Neural cell (in vitro differentiated cells): ENCODE data around the gene MXI1. TPM values are rescaled to one million over a fixed set of nuclear protein-coding genes. Genes with fewer than 3 reads are reported as not detected.
"Not testable (repeated sequence)": the region's sequence is repeated elsewhere in the genome, so short reads cannot be mapped to it uniquely, and the experiment has no call there.

ENCODE experiments used
- H2AFZ ChIP-seq: fragments of 200-600, 300-800 bp; sonication (generic), shearing (Covaris generic); 2 replicates; pipeline ENCODE4 v1.6.0; 2014; ENCODE audit warnings: low read depth, mild to moderate bottlenecking, antibody characterized with exemption, low read length, moderate library complexity
- H3F3A ChIP-seq: fragments of 200-600 bp; shearing (Covaris generic); 2 replicates; pipeline ENCODE4 v1.6.1; 2016; ENCODE audit warnings: mild to moderate bottlenecking, moderate library complexity, mixed read lengths, antibody characterized with exemption, low read length; ENCODE audit not compliant: insufficient read depth, poor library complexity, severe bottlenecking
- H3K27ac ChIP-seq: fragments of 200-600, 300-800 bp; sonication (generic), shearing (Covaris generic); 2 replicates; pipeline ENCODE4 v1.5.1; 2014; ENCODE audit warnings: mild to moderate bottlenecking, low read length, moderate library complexity
- H3K27me3 ChIP-seq: fragments of 300-800, 200-600 bp; sonication (generic), shearing (Covaris generic); 2 replicates; pipeline ENCODE4 v1.6.0; 2014; ENCODE audit warnings: mild to moderate bottlenecking, low read depth, low read length, moderate library complexity; ENCODE audit not compliant: insufficient read depth
- H3K36me3 ChIP-seq: fragments of 300-800, 200-600 bp; sonication (generic), shearing (Covaris generic); 2 replicates; pipeline ENCODE4 v1.5.1; 2014; ENCODE audit warnings: mild to moderate bottlenecking, antibody characterized with exemption, low read length, moderate library complexity; ENCODE audit not compliant: insufficient read depth
- H3K4me2 ChIP-seq: fragments of 300-800, 200-600 bp; sonication (generic), shearing (Covaris generic); 2 replicates; pipeline ENCODE4 v1.6.0; 2014; ENCODE audit warnings: mild to moderate bottlenecking, low read length
- H3K4me3 ChIP-seq: fragments of 300-800, 200-600 bp; sonication (generic), shearing (Covaris generic); 2 replicates; pipeline ENCODE4 v1.5.1; 2014; ENCODE audit warnings: mild to moderate bottlenecking, low read length, moderate library complexity
- H3K79me2 ChIP-seq: fragments of 200-600 bp; shearing (Covaris generic); replicated peaks from 2 replicates; pipeline ENCODE4 v1.6.0; 2014; ENCODE audit warnings: mild to moderate bottlenecking, low read length, moderate library complexity; ENCODE audit not compliant: insufficient read depth
- H3K9ac ChIP-seq: fragments of 300-800, 200-600 bp; sonication (generic), shearing (Covaris generic); 2 replicates; pipeline ENCODE4 v1.6.1; 2016; ENCODE audit warnings: mild to moderate bottlenecking, low read length, mixed read lengths
- H3K9me2 ChIP-seq: fragments of 200-600 bp; shearing (Covaris generic); 2 replicates; pipeline ENCODE4 v1.6.1; 2016; ENCODE audit warnings: mild to moderate bottlenecking, low read length, mixed read lengths; ENCODE audit not compliant: insufficient read depth
- H3K9me3 ChIP-seq: fragments of 200-600, 300-800 bp; sonication (generic), shearing (Covaris generic); 2 replicates; pipeline ENCODE4 v1.6.1; 2016; ENCODE audit warnings: mild to moderate bottlenecking, mixed run types, low read length, moderate library complexity, mixed read lengths
- H4K20me1 ChIP-seq: fragments of 200-600 bp; shearing (Covaris generic); 2 replicates; pipeline ENCODE4 v1.6.1; 2016; ENCODE audit warnings: mild to moderate bottlenecking, mixed run types; ENCODE audit not compliant: insufficient read depth
- EZH2 ChIP-seq: fragments of 200-600, 300-800 bp; shearing (Covaris generic), sonication (generic); IDR thresholded peaks from 2 replicates; pipeline ENCODE4 v1.6.1; 2014; ENCODE audit warnings: antibody characterized with exemption, low read length, borderline replicate concordance, mild to moderate bottlenecking; ENCODE audit not compliant: insufficient read depth, poor library complexity, severe bottlenecking
- MXI1 ChIP-seq: fragments of 450-650 bp; conservative IDR thresholded peaks from 2 replicates; pipeline ENCODE4 v1.6.1; 2014; ENCODE audit warnings: antibody characterized with exemption, mild to moderate bottlenecking; ENCODE audit not compliant: poor library complexity, severe bottlenecking
- POLR2AphosphoS5 ChIP-seq: IDR thresholded peaks from 2 replicates; pipeline ENCODE4 v1.6.1; 2012
- RAD21 ChIP-seq: fragments of 450-650 bp; conservative IDR thresholded peaks from 2 replicates; pipeline ENCODE4 v1.6.1; 2014; ENCODE audit warnings: antibody characterized with exemption, mild to moderate bottlenecking, moderate library complexity
- REST ChIP-seq: IDR thresholded peaks from 2 replicates; pipeline ENCODE4 v1.6.1; 2012; ENCODE audit warnings: borderline replicate concordance
- SMC3 ChIP-seq: fragments of 450-650 bp; conservative IDR thresholded peaks from 2 replicates; pipeline ENCODE4 v1.6.1; 2014; ENCODE audit warnings: antibody characterized with exemption, mild to moderate bottlenecking, moderate library complexity; ENCODE audit not compliant: poor library complexity
- TAF1 ChIP-seq: IDR thresholded peaks from 2 replicates; pipeline ENCODE4 v1.6.1; 2012; ENCODE audit warnings: low read depth
- polyA plus RNA-seq: library from polyadenylated mRNA; depleted of rRNA; stranded (reverse); fragments of >200 nt; gene quantifications from 2 replicates; pipeline ENCODE4 v1.2.3, GENCODE V29; 2014
- TF ChIP-seq, protein P1 (sequence below): fragments of 450-650 bp; IDR thresholded peaks from 2 replicates; pipeline ENCODE4 v1.5.1; 2014; ENCODE audit warnings: antibody characterized with exemption, mild to moderate bottlenecking, moderate library complexity; ENCODE audit not compliant: poor library complexity, severe bottlenecking

The MXI1 gene
- polyA plus RNA-seq, 1 donor from 2014 or later: 69.5 TPM

DNA sequence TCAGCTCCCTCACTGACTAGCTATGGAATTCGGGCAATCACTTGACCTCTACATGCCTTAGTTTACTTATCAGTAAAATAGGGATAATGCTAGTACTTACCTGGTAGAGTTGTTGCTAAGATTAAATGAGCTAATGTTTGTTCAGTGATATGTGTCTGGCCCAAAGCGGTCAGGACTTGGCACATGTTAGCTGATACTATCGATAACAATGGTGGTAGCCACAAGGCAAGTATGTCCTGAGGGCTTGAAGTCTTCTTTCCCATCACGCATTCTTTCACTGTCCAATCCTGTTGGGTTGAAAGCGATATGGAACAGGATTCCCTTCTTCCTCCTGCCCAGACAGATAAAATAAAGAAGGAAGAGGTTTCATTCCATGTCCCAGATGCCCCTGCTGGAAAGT, 25.5 kb upstream of the MXI1 start:
- Histone ChIP-seq H3K9ac (no peak overlapping the region), H3F3A (no peaks in the 10 kb centered on the region), H2AFZ (no peak overlapping the region), H3K4me3 (no peak overlapping the region), H4K20me1 (no peaks in the 10 kb centered on the region), H3K27ac (no peak overlapping the region), H3K27me3 (no peaks in the 10 kb centered on the region), H3K4me2 (no peak overlapping the region), H3K9me3 (no peaks in the 10 kb centered on the region), H3K9me2 (no peaks in the 10 kb centered on the region), H3K79me2 (no peaks in the 10 kb centered on the region), H3K36me3 (no peaks in the 10 kb centered on the region)
- TF ChIP-seq POLR2AphosphoS5 (no peak), RAD21 (no peak), TAF1 (no peak)
- TF ChIP-seq, protein P1, sequence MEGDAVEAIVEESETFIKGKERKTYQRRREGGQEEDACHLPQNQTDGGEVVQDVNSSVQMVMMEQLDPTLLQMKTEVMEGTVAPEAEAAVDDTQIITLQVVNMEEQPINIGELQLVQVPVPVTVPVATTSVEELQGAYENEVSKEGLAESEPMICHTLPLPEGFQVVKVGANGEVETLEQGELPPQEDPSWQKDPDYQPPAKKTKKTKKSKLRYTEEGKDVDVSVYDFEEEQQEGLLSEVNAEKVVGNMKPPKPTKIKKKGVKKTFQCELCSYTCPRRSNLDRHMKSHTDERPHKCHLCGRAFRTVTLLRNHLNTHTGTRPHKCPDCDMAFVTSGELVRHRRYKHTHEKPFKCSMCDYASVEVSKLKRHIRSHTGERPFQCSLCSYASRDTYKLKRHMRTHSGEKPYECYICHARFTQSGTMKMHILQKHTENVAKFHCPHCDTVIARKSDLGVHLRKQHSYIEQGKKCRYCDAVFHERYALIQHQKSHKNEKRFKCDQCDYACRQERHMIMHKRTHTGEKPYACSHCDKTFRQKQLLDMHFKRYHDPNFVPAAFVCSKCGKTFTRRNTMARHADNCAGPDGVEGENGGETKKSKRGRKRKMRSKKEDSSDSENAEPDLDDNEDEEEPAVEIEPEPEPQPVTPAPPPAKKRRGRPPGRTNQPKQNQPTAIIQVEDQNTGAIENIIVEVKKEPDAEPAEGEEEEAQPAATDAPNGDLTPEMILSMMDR: no peak

GRCh38 chr10:110184398-110184797, 23.0 kb upstream of the MXI1 start:
- Histone ChIP-seq H3F3A (no peaks in the 10 kb centered on the region), H3K9ac (no peak overlapping the region), H3K27me3 (no peaks in the 10 kb centered on the region), H3K4me3 (no peak overlapping the region), H3K9me2 (no peaks in the 10 kb centered on the region), H3K36me3 (no peaks in the 10 kb centered on the region), H3K79me2 (no peaks in the 10 kb centered on the region), H4K20me1 (no peaks in the 10 kb centered on the region), H3K27ac (no peak overlapping the region), H2AFZ (no peak overlapping the region), H3K9me3 (no peaks in the 10 kb centered on the region), H3K4me2 (no peak overlapping the region)
- TF ChIP-seq, protein P1: no peak

GRCh38 chr10:110185646-110186182, 21.7 kb upstream of the MXI1 start:
- H3K4me3 ChIP-seq: not testable (repeated sequence)

DNA sequence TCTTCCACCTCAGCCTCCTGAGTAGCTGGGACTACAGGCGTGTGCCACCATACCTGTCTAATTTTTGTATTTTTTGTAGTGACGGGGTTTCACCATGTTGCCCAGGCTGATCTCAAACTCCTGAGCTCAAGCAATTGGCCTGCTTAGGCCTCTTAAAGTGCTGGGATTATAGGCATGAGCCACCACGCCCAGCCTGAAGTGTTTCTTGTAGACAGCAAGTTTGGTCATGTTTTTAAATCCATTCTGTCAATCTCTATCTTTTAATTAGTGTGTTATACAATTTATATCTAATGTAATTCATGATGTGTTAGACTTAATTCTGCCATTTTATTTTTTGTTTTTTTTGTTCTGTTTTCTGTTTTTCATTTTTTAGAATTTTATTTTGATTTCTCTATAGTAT, 17.2 kb upstream of the MXI1 start:
- no peaks in the 10 kb centered on the region for H3F3A ChIP-seq
- H3K4me2 ChIP-seq: no peak overlapping the region
- no peaks in the 10 kb centered on the region for H3K36me3 ChIP-seq
- no peaks in the 10 kb centered on the region for H3K79me2 ChIP-seq
- no peak overlapping the region for H3K9ac ChIP-seq
- H3K4me3 ChIP-seq: no peak overlapping the region
- H3K27ac ChIP-seq: no peak overlapping the region
- no peak overlapping the region for H2AFZ ChIP-seq
- no peaks in the 10 kb centered on the region for H3K9me3 ChIP-seq
- H3K27me3 ChIP-seq: no peaks in the 10 kb centered on the region
- no peaks in the 10 kb centered on the region for H4K20me1 ChIP-seq
- H3K9me2 ChIP-seq: no peaks in the 10 kb centered on the region
- TF ChIP-seq RAD21 (no peak), MXI1 (no peak), EZH2 (no peak), REST (no peak), POLR2AphosphoS5 (no peak), TAF1 (no peak), SMC3 (no peak)
- TF ChIP-seq, protein P1: no peak

More at GRCh38 chr10:110185646-110186182, 21.7 kb upstream of the MXI1 start:
- H3K4me2 ChIP-seq, H3F3A ChIP-seq, H3K9me3 ChIP-seq, H3K27ac ChIP-seq, H4K20me1 ChIP-seq, H3K9me2 ChIP-seq, H3K9ac ChIP-seq, H2AFZ ChIP-seq, H3K36me3 ChIP-seq, H3K27me3 ChIP-seq, H3K79me2 ChIP-seq: not testable (repeated sequence)
